ENCODE results near the gene RAPGEF6.

DNA sequence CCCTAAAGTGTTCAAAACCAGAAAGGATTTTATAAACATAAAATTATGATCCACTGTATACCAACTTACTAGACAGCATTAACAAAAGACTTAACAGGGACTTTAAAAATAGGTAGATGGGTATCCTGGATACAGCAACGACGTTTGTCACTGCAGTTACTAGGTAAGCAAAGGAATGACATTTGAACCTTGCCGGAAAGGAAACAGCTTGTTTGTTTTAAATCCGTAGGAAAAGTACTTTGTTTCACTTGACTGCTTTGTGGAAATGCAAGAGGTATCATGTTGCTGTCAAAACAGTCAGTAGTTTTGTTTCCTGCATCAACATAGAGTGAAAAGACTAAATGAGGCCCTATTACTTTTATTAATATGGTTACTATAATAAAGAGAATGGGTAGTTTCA lies 248.2 kb downstream of the RAPGEF6 start:
- TF ChIP-seq CTCF (conservative IDR thresholded peaks at IDR 0.05; ENCODE audit: low read length) (no peak), EZH2phosphoT487 (IDR thresholded peaks at IDR 0.05; ENCODE audit: borderline replicate concordance) (no peak)
